Stimulated activated CD4-positive, alpha-beta T cell treated with anti-CD3 and anti-CD28 coated beads, Interleukin-4, amount 100 ng/mL, for 24 hours (primary cell): ENCODE results near the gene ZNF112.

Experiments used
- DNase-seq: peaks from one replicate; pipeline ENCODE4 v3.0.0-alpha.2; 2020

ZNF112 gene

DNA sequence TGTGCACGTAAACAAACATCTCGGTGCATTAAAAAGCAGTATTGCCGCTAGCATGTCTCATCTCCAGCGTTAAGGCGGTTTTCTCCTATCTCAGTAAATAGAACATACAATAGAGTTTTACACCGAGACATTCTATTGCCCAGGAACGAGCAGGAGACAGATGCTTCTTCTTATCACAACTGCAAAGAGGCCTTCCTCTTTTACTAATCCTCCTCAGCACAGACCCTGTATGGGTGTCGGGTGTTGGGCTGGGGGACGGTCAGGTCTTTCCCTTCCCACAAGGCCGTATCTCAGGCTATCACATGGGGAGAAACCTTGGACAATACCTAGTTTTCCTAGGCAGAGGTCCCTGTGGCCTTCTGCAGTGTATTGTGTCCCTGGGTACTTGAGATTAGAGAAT, 75.6 kb downstream of the ZNF112 start:
- DNase-seq, result no peak

DNA sequence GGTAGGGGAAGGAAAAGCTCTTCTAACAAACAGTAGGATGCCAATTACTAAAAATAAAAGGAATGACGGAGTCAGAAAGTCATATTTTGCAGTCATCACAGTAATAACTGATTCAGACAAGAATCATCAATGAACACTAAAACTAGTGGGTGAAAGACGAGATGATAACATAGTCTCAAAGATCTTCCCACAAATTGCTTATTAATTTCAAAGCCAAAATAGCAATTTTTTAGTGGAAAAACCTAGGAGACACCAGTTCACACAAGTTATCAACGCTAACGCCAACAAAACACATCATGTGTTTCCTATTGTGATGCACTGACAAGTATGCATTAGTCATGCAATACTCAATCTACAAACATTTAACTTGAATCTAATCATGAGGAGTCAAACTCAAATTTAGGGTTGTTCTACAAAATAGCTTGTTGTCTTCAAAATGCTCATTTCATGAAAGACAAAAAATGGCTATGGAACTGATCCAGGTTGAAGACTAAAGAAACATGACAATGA, 78.2 kb downstream of the ZNF112 start:
- no peak for DNase-seq

DNA sequence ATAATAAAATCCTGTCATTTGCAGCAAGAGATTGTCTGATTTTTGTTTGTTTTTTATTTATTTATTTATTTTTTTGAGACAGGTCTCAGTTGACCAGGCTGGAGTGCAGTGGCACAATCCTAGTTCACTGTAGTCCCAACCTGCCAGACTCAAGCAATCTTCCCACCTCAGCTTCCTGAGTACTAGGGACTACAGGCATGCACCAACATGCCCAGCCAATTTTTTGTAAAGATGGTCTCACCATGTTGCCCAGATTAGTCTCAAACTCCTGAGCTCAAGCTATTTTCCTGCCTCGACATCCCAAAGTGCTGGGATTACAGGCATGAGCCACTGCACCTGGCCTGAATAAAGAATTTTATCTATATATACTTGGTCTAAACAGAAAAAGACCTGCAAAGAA, 79.1 kb downstream of the ZNF112 start:
- DNase-seq, result no peak
